NCI-H1930 (cell line): ENCODE results near the gene NLRP8.
"Not testable (repeated sequence)": the region's sequence is repeated elsewhere in the genome, so short reads cannot be mapped to it uniquely, and the experiment has no call there.

Experiments used
- DNase-seq, 2 experiments: peaks; one replicate each; lab custom pipeline; 2025; lab: John Stamatoyannopoulos, UW

Gene NLRP8

DNA sequence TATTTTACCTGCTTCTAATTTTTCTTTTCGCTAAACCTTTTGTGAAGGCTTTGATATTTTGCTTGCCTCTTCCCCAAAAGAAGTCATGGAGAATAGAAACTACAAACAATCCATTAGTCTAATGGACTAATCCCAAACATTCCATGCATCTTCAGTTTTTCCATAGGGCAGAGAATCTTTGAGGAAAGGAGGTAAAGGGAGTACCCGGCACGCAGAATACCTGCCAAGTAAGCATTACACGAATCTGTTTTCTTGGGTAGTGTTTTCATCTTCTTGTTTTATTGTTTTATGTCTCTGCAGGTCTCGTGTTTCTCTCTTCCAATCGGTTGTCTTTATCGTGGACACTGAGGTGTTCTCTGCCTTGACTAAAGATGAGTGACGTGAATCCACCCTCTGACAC, at the start of gene NLRP8:
NLRP8 (plus strand) TSS at position 301 of the 400 bp plus-strand sequence.
- no peak for DNase-seq

DNA sequence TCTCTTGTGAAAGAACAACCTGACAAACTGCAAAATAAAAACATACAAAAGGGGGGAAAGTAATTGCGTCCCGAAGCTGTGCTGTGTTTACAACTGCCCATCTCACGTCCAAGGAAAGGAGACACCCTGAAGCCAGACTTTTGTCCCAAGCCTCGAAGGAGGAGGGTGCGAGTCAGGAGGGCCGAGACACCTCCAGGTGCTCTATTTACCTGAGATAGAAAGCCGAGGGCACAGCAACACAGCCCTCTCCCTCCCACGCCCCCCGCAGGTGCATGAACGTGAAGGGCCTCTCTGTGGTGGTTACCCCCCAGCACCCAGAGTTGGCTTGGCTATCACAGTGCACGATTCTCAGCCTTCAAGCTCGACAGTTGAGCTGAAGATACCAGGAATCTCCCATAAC, 48.7 kb upstream of the NLRP8 start:
- no peak for DNase-seq

DNA sequence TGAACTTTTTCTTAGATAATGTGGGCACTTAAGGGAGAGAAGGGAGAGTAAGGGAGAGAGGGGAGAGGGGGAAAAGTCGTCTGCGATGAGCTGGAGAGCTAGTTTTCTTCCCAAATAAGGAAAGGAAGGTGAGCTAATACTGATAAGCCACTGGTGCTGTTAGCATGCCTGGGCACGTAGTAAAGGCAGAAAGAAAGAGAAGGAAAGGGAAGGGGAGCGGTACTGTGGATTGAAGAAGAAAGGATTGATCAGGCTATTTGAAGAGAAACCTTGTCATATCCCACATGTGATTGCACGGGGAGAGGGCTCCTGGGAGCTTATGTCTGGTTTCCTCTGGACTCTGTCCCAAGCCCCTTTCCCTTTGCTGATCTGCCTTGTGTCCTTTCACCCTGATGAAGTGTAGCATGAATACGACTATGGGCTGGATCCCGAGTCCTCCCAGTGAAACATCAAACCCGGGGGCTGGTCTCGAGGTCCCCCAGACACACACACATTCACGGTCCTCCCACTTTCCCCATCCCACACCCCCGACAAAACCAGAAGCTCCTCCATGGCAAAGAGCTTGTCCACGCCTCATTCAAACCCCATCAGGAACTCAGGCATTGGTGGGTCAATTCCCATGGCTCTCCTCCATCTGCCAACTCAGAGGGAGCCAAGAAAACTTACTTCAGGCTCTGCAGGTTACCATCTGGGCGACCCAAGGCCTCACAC, 46.1 kb upstream of the NLRP8 start:
- no peak for DNase-seq

DNA sequence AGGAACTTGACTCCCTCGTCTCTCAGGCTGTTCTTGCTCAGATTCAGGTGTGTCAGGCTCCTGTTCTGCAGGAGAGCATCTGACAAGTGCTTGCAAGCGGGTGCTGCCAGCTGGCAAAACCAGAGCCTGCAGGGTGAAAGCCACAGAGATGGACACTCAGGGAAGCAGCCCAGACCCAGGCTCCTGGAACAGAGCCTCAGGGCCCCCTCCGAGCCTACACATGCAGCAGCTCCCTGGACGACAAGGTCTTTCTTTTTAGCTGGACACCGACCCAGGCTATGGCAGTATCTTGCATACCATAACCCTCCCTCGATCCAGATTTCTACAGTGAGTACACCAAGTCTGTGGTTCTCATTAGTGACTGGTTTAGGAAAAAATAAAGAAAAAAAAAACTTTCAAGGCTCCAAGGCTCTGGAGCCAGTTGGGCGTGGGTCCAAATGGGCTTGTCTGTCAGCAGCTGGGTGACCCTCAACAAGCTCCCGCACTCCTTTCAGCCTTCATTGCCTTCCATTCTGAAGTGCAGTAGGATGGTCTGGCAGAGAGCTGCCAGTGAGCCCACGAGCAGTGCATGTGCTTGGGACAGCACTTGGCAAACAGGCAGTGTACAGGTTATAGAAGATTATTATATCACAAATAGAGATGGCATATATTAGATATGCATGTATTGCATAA, 45.4 kb upstream of the NLRP8 start:
- DNase-seq: no peak

DNA sequence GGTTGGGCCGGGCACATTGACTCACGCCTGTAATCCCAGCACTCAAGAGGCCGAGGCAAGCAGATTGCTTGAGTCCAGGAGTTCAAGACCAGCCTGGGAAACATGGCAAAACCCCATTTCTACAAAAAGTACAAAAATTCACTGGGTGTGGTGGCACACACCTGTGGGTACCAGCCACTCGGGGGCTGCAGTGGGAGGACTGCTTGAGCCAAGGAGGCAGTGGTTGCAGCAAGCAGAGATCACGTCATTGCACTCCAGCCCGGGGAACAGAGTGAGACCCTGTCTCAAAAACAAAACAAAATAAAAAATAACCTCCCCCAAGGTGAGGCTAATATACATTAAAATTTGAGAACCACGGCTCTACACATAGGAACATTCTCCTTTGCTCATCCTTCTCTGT, 40.3 kb upstream of the NLRP8 start:
- no peak for DNase-seq

DNA sequence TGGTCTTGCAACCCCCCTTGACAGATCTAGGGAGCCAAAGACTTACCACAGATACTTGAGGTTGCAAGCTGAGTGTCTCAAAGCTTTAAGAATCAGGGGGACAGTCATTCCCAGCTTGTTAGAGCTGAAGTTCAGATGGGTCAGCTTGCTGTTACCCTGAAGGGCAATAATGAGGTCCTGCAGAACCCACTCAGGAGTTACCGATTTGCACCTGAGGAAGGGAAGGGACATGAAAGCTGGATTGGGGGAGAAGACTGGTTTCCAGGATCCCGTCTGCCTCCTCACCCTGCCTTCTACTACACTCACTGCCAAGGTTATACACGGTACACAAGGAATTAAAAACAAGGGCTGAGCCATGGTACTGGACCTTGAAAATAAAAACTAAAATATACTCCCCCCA, 39.9 kb upstream of the NLRP8 start:
- DNase-seq: no peak

DNA sequence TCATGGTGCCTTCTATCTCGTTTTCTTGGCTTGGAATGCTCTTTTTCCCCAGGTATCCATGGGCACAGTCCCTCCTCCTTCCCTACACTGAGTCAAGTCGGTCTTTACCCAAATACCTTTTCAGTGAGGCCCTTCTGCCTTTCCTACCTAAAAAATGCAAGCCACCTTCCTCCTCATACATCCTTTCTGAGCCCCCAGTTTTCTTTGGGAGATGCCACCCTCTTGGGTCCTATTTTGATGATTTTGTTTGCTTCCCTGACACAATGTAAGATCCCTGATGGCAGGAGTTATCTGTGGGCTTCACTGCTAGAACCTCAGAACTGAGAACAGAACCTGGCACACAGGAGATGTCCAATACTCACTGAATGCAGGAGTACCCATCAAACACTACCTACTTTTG, 37.8 kb upstream of the NLRP8 start:
- DNase-seq: no peak

DNA sequence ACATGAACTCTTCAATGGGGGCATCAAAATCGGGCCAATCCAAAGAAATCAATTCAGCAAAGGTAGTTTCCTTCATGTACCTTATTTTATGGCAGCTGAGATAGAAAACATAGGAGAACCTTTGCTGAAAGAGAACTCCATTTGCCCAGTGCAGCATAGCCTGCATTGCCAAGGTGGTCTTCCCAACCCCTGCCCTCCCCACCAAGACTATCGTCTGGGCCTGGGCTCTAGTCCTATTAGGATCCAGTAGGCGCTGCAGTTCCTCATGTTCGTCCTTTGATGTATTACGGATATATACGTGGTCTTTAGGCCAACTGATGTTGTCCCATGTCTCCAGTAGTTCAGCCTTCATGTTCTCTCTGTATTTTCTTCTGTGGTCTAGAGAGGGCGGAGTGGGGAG, 34.7 kb upstream of the NLRP8 start:
- no peak for DNase-seq

DNA sequence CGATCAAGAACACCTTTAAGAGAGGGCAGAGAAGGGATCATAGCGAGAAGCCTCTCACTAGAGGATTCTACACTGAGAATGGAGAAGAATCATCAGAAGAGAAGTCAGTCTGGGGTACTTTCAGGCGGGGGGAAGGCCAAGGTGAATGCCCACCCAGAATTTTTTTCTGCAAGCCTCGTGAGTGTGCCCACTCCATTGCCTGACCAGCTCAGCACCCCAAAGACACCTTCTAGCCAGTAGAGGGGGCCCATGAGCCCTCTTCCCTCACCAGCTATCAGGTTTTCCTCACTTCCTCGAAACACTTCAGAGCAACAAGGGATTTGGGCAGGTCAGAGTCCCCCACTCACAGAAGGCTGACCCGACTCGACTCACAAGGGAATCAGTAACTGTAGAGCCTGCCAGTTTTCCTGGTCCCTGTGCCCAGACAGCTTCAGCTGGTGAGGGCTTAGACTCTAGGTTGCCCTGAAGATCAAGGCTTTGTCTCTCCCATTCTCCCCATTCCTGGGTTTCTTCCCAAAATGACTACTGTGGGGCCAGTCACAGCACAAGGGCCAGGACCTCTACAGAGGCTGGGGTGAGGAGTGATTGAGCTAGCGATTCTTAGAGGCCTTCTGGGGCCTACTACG, 33.9 kb upstream of the NLRP8 start:
- no peak for DNase-seq

DNA sequence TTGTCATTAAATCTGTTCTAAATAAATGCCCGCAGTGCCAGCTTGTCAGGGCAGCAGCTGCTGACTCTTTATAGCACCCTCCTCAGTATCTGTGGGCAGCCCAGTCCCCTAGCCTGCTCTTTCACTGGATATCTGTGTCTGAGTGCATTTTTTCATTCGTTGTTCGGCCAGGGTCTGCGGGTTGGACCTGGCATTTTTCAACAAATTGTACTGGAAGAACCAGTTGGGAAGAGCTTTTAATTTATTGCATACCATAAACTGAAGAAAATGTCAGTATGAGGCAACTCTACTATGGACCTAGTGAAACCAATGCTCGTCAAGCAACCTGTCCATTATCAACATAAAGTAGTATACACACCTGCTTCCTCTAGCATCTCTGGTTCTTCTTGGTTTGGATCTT, 24.1 kb upstream of the NLRP8 start:
- DNase-seq: no peak

DNA sequence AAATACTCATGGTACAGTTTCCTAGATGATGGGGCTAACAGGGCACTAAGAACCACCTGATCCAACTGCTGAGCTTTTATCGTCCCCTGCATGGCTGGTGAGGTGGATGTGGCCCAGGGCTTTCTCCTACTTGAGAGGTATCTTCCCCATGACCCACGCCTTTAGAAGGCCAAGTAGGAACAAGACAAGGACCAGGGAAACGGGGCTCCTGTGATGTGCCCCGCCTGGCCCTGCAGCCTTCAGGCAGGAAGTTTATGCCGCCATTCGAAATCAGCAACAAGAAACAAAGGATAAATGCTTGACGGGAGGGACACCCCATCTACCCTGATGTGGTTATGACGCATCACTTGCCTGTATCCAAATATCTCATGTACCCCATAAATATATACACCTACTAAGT, 19.6 kb upstream of the NLRP8 start:
- no peak for DNase-seq

DNA sequence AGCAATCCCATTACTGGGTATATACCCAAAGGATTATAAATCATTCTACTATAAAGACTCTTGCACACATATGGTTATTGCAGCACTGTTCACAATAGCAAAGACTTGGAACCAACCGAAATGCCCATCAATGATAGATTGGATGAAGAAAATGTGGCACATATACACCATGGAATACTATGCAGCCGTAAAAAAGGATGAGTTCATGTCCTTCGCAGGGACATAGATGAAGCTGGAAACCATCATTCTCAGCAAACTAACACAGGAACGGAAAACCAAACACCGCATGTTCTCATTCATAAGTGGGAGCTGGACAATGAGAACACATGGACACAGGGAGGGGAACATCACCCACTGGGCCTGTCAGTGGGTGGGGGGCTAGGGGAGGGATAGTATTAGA, 18.4 kb upstream of the NLRP8 start:
- not testable (repeated sequence) for DNase-seq

DNA sequence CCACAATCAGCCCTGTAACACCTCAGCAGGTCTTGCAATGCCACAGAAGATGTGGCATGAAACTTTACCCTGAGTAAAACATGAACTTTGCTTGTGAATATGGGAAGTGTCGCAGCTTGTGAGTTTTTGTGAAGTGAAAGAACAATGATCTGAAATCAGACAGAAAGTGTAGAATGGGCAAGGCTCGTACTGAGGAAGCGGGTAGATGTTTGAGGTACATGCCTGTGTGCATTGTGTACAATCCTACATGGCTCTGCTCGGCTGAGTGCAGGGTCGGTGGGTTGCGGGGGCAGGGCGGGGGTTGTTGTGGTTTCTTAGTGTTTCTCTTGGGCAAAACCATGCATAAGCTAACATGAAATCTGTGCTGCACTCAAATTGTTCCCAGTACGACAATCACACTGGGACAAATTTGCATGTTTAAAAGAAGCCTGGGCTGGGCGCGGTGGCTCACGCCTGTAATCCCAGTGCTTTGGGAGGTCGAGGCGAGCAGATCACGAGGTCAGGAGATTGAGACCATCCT, 16.6 kb upstream of the NLRP8 start:
- DNase-seq: no peak

DNA sequence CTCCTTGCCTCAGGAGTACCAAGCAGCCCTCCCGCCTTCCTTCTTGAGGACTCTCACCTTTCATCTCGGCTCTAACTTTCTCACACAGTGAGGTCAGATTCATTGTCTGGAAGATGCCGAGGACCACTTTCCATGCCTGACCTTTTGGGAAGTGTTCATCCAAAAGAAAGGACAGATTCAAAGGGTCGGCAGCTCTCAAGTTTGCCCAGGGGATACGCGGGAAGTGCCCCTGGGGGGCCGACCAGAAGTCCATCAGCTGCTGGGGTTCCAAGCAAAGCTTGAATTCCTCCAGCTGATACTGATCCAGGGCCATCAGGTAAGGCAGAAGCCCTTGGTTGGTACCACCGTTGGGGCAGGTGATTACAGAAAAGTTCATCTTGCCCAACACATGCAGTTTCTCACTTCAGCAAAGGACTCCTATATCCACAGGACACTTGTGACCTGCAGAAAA, 15.7 kb upstream of the NLRP8 start, which contains the start of gene NLRP13:
NLRP13 (minus strand) TSS at position 401 of the 451 bp plus-strand sequence; CDS start at position 376, 25 bp downstream.
- no peak for DNase-seq

DNA sequence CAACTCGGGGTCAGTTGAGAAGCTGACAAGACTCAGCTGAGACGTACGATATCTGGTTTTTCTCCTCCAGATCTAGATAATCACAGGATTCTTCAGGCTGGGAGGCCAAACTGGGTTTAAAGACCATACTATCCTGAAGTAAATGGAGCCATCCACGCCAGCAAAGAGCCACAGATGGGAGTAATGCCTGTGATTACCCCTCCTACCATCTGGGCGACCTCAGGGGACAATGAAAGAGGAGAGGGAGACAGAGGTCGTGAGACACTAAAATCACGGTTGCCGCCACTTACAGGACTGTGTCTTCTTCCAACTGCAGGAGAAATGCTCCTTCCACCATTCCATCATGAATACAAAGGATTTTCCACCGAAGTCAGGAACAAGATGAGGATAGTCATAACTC, 12.4 kb upstream of the NLRP8 start:
- no peak for DNase-seq

DNA sequence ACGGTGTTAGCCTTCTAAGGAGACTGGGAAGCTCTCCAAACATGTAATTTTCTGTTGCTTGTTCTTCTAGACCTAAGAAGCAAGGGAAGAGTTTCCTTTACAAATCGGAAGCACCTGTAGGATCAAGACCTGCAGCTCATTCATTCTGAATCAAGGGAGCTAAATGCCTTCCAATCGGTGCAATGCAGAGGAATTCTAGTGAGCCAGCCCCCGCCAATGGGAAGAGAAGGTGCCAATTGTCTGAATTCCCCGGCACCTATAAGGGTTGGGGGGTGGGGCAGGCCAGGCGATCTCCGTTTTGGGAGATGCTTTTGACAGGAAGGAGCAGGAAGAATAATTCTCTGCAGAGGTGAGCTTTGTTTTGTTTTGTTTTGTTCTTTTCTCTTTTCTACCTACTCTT, 8.4 kb upstream of the NLRP8 start:
- DNase-seq: no peak

DNA sequence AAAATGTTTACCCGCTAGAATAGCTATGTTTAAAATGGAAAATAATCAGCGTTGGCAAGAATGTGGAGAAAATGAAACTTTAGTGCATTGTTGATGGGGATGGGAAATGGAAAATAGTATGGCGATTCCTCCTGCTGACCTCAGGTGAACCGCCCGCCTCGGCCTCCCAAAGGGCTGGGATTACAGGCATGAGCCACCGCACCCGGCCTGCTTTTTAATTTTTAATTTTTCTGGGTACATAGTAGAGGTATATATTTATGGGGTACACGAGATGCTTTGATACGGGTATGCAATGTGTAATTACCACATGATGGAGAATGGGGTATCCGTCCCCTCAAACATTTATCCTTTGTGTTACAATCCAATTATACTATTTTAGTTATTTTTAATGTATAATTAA, 7.3 kb upstream of the NLRP8 start:
- DNase-seq: no peak

DNA sequence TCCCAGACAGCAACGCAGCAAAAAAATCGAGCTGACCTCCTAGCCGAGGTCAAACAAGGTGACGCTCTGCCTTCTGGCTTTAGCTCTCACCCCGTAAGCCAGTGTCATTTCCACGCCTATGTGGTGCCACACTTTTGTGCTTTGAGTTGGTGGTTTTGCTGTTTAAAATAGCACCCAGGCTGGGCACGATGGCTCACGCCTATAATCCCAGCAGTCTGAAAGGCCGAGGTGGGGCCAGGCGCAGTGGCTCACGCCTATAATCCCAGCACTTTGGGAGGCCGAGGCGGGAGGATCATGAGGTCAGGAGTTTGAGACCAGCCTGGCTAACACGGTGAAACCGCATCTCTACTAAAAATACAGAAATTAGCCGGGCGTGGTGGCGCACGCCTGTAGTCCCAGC, 2.9 kb downstream of the NLRP8 start:
- DNase-seq: not testable (repeated sequence)

DNA sequence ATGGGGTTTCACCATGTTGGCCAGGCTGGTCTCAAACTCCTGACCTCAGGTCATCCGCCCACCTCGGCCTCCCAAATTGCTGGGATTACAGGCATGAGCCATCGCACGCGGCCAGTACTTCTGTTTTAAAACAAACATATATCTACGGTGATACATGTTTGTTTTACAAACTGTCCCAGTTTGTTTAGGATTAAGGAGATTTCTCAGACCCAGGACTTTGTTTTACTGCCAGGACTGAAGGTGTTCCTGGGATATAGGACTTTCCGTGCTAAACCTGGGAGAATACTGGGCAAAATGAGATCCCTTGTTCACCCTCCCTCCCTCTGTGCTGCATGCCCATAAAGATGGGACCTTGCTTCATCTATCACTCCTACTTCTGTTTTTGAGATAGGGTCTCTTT, 8.8 kb downstream of the NLRP8 start:
- DNase-seq: no peak

DNA sequence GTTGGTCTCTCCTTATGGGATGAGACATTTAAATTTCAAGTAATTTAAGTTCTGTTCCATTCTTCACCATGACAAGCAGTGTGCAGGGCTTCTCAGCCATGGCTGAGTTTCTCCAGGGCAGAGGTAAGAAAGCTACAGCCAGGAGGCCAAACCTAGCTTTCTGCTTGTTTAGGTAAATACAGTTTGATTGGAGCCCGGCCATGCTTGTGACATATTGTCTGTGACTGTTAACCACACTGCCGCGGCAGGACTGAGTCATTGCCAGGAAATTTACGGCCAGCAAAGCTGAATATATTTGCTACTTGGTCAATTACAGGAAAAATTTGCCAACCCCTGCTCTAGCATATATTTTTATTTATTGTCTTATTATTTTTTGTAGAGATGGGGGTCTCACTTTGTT, 10.7 kb downstream of the NLRP8 start:
- DNase-seq: no peak

DNA sequence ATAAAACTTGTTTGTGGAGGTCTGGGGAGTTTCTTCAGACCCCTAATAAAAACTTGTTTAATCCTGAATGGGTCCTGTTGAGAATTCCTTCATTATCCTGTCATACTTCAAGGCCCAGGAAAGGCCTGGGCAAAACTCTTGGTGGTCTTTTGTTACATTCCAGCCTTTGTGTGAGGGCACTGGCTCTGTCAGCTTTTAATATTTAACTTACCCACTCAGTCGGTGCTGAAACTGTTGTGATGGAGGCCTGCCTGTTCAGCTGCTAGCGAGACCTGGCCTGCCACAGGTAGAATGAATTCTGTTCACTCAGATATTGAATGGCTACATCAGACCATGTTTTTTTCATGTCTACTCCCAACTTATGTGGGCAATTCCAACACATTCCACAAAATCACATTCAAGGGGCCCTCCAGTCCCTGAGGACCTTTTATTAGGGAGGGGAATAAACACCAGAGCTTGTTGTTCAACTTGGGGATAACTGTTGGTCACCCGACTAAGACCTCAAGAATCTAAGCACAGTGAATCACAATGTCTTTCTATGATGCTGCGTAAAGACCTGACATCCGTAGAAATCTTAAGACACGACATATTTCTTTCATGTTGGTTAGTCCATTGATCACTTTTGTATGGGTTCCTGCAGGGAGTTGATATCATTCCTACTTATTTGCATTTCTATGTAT, 12.5 kb downstream of the NLRP8 start:
- DNase-seq: no peak

DNA sequence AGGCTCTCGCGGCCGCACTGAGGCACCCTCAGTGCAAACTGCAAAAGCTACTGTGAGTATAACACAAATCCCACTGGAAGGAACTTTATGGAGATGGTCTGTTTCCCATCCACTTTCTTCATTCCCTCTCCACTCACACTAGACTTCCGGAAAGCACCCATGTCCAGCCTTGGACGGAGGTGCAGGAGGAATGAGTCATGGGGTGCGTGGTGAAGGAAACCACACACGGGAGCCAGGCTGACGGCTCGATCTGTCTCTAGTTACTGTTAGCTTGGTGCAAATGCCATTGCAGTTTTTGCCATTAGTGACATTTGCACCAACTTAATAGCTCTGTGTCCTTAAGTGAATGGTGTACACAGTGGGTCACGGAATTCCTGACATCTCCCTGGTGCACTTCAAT, 14.6 kb downstream of the NLRP8 start:
- DNase-seq: no peak
